Superior temporal gyrus (tissue), 1 donor: ENCODE results near the gene SMIM28.
"Not testable (repeated sequence)": the region's sequence is repeated elsewhere in the genome, so short reads cannot be mapped to it uniquely, and the experiment has no call there.

ENCODE experiments used
- DNase-seq: peaks from one replicate; pipeline ENCODE4 v3.0.0-alpha.2; 2016; ENCODE audit errors: extremely low spot score

Gene SMIM28

GRCh38 chr6:138377844-138378243, at the start of gene SMIM28:
Gene SMIM28, plus strand, starts transcription at chr6:138377905. Its CDS starts 168 bp downstream, at chr6:138378073.
- no peak for DNase-seq

- no peak for DNase-seq
Measured at GRCh38 chr6:138328210-138328609, 49.5 kb upstream of the SMIM28 start.

GRCh38 chr6:138330763-138331162, 46.9 kb upstream of the SMIM28 start:
- no peak for DNase-seq

GRCh38 chr6:138331444-138331843, 46.3 kb upstream of the SMIM28 start:
- no peak for DNase-seq

- no peak for DNase-seq
Measured at GRCh38 chr6:138331984-138332383, 45.7 kb upstream of the SMIM28 start.

- DNase-seq: no peak
Measured at GRCh38 chr6:138334000-138334399, 43.7 kb upstream of the SMIM28 start.

GRCh38 chr6:138334963-138335362, 42.7 kb upstream of the SMIM28 start:
- no peak for DNase-seq

GRCh38 chr6:138336221-138336620, 41.5 kb upstream of the SMIM28 start:
- DNase-seq: no peak

GRCh38 chr6:138337076-138337475, 40.6 kb upstream of the SMIM28 start:
- DNase-seq: no peak

GRCh38 chr6:138339024-138339423, 38.7 kb upstream of the SMIM28 start:
- no peak for DNase-seq

- DNase-seq: no peak
Measured at GRCh38 chr6:138341176-138341575, 36.5 kb upstream of the SMIM28 start.

GRCh38 chr6:138343112-138343511, 34.6 kb upstream of the SMIM28 start:
- no peak for DNase-seq

- no peak for DNase-seq
Measured at GRCh38 chr6:138345565-138346285, 32.0 kb upstream of the SMIM28 start.

GRCh38 chr6:138346302-138347195, 31.2 kb upstream of the SMIM28 start:
- DNase-seq: no peak

GRCh38 chr6:138347864-138348263, 29.8 kb upstream of the SMIM28 start:
- DNase-seq: no peak

GRCh38 chr6:138349891-138350290, 27.8 kb upstream of the SMIM28 start:
- peak; percentile 55 for DNase-seq

GRCh38 chr6:138357928-138358327, 19.8 kb upstream of the SMIM28 start:
- DNase-seq: no peak

GRCh38 chr6:138368684-138369083, 9.0 kb upstream of the SMIM28 start:
- not testable (repeated sequence) for DNase-seq

- no peak for DNase-seq
Measured at GRCh38 chr6:138370631-138371451, 6.9 kb upstream of the SMIM28 start.

GRCh38 chr6:138371452-138371711, 6.3 kb upstream of the SMIM28 start:
- DNase-seq: no peak

- DNase-seq: no peak
Measured at GRCh38 chr6:138371720-138372119, 6.0 kb upstream of the SMIM28 start.

- no peak for DNase-seq
Measured at GRCh38 chr6:138372711-138373463, 4.8 kb upstream of the SMIM28 start.
